ENCODE measurements around the gene CTNND2.

The CTNND2 gene

GRCh38 chr5:10946050-10946449 lies 958.2 kb downstream of the CTNND2 start:
- ChIA-PET POLR2A (no interaction called here), CTCF (interaction anchor here (1.0 kb wide), 1 partner anchor 16 kb away, joined by 3 read pairs; no protein-coding TSS in a partner anchor)
- no peak for DNase-seq (ENCODE audit: low read depth, low spot score)
- no peak overlapping the region for H3K4me3 ChIP-seq (ENCODE audit: low read depth, low read length)
- TF ChIP-seq CTCF (IDR thresholded peaks at IDR 0.05; ENCODE audit: insufficient read depth, low read length, missing control alignments): no peak

GRCh38 chr5:10941900-10942299 lies 962.3 kb downstream of the CTNND2 start:
- ChIA-PET POLR2A (no interaction called here), CTCF (no interaction called here)
- no peak overlapping the region for H3K4me3 ChIP-seq (ENCODE audit: low read depth, low read length)
- no peak for TF ChIP-seq CTCF (IDR thresholded peaks at IDR 0.05; ENCODE audit: insufficient read depth, low read length, missing control alignments)
- no peak for DNase-seq (ENCODE audit: low read depth, low spot score)

GRCh38 chr5:10936081-10936855 lies 968.0 kb downstream of the CTNND2 start:
- TF ChIP-seq CTCF (IDR thresholded peaks at IDR 0.05; ENCODE audit: insufficient read depth, low read length, missing control alignments): no peak
- H3K4me3 ChIP-seq (ENCODE audit: low read depth, low read length): no peak overlapping the region
- POLR2A ChIA-PET: no interaction called here
- CTCF ChIA-PET: no interaction called here
- no peak for DNase-seq (ENCODE audit: low read depth, low spot score)

DNA sequence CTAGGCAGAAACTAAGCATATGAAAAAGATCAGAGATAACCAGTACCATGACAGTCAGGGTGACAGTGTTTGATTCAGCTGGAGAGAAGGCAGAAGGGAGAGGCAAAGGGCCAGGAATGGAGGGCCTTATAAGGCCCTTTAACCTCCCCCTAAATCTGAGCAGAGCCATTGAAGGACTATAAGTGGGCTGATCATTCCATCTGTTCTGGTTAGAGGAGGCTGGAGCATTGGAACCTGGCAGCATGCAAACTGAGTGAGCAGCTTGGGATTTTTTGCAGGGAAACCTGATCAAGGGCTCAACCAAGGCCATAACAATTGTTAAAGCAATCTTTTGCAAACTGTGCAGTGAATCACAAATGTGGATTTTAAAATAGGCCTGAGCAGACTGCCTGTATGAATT lies 968.7 kb downstream of the CTNND2 start:
- ChIA-PET POLR2A (no interaction called here), CTCF (no interaction called here)
- no peak overlapping the region for H3K4me3 ChIP-seq (ENCODE audit: low read depth, low read length)
- DNase-seq (ENCODE audit: low read depth, low spot score): no peak
- TF ChIP-seq CTCF (IDR thresholded peaks at IDR 0.05; ENCODE audit: insufficient read depth, low read length, missing control alignments): no peak

GRCh38 chr5:10934783-10935355 lies 969.4 kb downstream of the CTNND2 start:
- no peak overlapping the region for H3K4me3 ChIP-seq (ENCODE audit: low read depth, low read length)
- TF ChIP-seq CTCF (IDR thresholded peaks at IDR 0.05; ENCODE audit: insufficient read depth, low read length, missing control alignments): no peak
- POLR2A ChIA-PET: no interaction called here
- DNase-seq (ENCODE audit: low read depth, low spot score): no peak
- CTCF ChIA-PET: no interaction called here

DNA sequence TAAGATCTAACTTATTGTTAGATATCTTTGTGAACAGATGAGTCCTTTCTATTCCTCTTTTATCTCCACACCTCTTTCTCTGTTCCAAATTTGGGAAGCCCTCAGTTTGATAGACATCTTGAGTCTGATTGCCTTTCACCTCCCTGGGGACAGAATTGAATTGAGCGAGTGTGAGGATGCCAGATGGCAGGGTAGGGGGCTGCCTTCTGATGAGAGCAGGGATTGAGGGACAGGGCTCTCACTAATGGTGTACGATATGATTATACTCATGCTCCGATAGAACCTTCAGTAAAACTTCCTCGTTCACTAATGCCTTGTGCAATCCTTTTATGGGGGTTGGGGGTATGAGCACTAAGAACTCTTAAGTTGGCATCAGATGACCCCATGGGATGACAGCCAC lies 971.1 kb downstream of the CTNND2 start:
- CTCF ChIA-PET: no interaction called here
- POLR2A ChIA-PET: no interaction called here
- no peak for DNase-seq (ENCODE audit: low read depth, low spot score)
- TF ChIP-seq CTCF (IDR thresholded peaks at IDR 0.05; ENCODE audit: insufficient read depth, low read length, missing control alignments): no peak
- no peak overlapping the region for H3K4me3 ChIP-seq (ENCODE audit: low read depth, low read length)
